A549 treated with dexamethasone at 1 μM for 4 hours (cell line): ENCODE data around the gene UPK1B. TPM values are rescaled to one million over a fixed set of nuclear protein-coding genes. Genes with fewer than 3 reads are reported as not detected.

Experiments used
- total RNA-seq: library from RNA; stranded (reverse); fragments of 200-300 nt; extraction: Qiagen RNA extraction; gene quantifications from 5 replicates; pipeline ENCODE4 v1.2.3, GENCODE V29; 2022

Gene UPK1B
- total RNA-seq, result 11.5 to 13.2 TPM (median 11.8 TPM) in 5 replicates

GRCh38 chr3:119173325-119173724, at the start of gene UPK1B:
Gene UPK1B (plus strand): TSS chr3:119173598. CDS start chr3:119186742, 13,144 bp downstream.

DNA sequence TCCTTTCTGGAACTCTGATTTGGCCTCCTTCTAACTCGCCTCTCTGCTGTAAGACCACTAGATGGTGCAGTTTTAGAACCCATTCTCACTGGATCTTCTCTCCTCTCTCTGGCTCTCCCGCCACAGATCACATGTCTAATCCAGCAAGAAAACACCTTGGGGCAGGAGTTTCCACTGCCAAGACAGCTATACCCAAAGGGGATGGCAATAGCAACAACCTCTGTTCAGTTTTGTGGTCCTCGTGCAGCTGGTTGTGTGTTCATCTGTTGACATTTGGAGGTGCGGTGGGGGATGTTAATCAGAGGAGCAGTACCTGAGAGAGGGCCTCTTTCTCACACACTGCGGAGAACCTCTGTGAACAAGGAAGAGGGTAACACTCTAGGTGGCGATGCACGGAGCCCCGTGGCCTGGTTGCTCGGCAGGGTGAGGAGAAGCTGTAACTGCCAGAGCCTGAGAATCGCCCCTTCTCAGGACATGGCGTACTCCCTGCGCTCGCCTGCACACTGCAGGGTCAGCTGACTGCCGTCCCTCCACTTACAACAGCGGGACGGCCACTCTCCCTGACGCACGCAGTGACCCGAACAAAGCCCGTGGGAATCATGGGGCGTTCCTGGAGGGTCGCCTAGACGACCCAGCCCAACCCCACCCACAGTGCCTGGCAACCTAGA, 27.8 kb upstream of the UPK1B start, which contains the start of gene TEX55:
TEX55 (plus strand) TSS at position 666 of the 668 bp plus-strand sequence. CDS start 25 bp downstream, outside the sequence.

GRCh38 chr3:119240591-119241434, 67.4 kb downstream of the UPK1B start, which contains the start of gene B4GALT4:
Gene B4GALT4 (minus strand): TSS chr3:119240878. CDS start chr3:119230099, 10,779 bp downstream.

Other genes with a start within 250 kb of the UPK1B start
- 3.6 to 5.4 TPM (median 5.1 TPM) in 5 replicates for gene IGSF11, start 138.8 kb upstream of the UPK1B start, total RNA-seq
- gene TEX55, start 27.4 kb upstream of the UPK1B start, total RNA-seq, result not detected in 5 replicates
- gene B4GALT4, start 67.3 kb downstream of the UPK1B start, total RNA-seq, result 81.9 to 113 TPM (median 106 TPM) in 5 replicates
- 0.67 to 1.4 TPM (median 0.98 TPM) in 5 replicates for gene ARHGAP31, start 120.8 kb downstream of the UPK1B start, total RNA-seq